ENCODE measurements around the gene IL1RAPL1. TPM values are rescaled to one million over a fixed set of nuclear protein-coding genes. Genes with fewer than 3 reads are reported as not detected.

IL1RAPL1 gene
- total RNA-seq, result under 1 TPM in 2 of 3 donors, not detected in 1; 0.34 to 0.79 TPM
- long read RNA-seq, donor 1, partial matches to known transcripts, result 0 of 1 reads
- long read RNA-seq, donor 1, other reads (novel, unspliced or antisense), result 1 of 1 reads
- long read RNA-seq, donor 2, partial matches to known transcripts, result 0 of 1 reads
- long read RNA-seq, donor 2, other reads (novel, unspliced or antisense), result 1 of 1 reads

GRCh38 chrX:28586981-28587551, at the start of gene IL1RAPL1:
IL1RAPL1 (plus strand) TSS chrX:28587446.
- ATAC-seq (peak; percentile 44), DNase-seq (no peak)
- intact Hi-C loops (cut with DNase I, micrococcal nuclease), result no loop called here
- TF ChIP-seq, protein P1, sequence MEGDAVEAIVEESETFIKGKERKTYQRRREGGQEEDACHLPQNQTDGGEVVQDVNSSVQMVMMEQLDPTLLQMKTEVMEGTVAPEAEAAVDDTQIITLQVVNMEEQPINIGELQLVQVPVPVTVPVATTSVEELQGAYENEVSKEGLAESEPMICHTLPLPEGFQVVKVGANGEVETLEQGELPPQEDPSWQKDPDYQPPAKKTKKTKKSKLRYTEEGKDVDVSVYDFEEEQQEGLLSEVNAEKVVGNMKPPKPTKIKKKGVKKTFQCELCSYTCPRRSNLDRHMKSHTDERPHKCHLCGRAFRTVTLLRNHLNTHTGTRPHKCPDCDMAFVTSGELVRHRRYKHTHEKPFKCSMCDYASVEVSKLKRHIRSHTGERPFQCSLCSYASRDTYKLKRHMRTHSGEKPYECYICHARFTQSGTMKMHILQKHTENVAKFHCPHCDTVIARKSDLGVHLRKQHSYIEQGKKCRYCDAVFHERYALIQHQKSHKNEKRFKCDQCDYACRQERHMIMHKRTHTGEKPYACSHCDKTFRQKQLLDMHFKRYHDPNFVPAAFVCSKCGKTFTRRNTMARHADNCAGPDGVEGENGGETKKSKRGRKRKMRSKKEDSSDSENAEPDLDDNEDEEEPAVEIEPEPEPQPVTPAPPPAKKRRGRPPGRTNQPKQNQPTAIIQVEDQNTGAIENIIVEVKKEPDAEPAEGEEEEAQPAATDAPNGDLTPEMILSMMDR (IDR thresholded peaks at IDR 0.05), result no peak
- no peak within 1 kb of the TSS for H3K4me3 ChIP-seq
- H3K9me3 ChIP-seq, result no peaks in the 10 kb centered on the region
- H3K36me3 ChIP-seq (ENCODE audit: low read depth), result no peaks in the 10 kb centered on the region
- no peaks in the 10 kb centered on the region for H3K4me1 ChIP-seq (ENCODE audit: low read depth)

DNA sequence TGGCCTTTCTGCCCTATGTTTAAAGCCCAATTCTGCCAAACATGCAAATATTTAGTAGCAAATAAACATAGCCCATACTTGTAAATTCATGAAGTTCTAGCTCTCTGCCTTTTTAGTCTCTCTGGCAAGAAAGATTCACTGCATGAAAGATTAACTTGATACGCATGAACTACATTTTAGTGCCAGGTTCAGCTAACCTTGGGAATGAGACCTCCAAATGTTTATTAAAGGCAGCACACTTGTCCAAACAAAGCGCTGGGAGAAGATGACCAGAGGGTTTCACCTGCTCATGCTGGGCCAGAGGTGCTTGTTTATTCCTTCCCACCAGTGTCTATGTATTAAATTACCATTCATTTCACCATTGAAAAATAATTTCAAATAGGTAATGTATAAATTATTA, 44.5 kb upstream of the IL1RAPL1 start:
- ATAC-seq (no peak), DNase-seq (no peak)
- intact Hi-C loops (cut with DNase I, micrococcal nuclease), result no loop called here
- H3K9me3 ChIP-seq, result no peaks in the 10 kb centered on the region
- no peaks in the 10 kb centered on the region for H3K36me3 ChIP-seq (ENCODE audit: low read depth)
- H3K4me3 ChIP-seq, result no peak overlapping the region
- H3K4me1 ChIP-seq (ENCODE audit: low read depth), result no peaks in the 10 kb centered on the region
- TF ChIP-seq, protein P1 (IDR thresholded peaks at IDR 0.05), result no peak

DNA sequence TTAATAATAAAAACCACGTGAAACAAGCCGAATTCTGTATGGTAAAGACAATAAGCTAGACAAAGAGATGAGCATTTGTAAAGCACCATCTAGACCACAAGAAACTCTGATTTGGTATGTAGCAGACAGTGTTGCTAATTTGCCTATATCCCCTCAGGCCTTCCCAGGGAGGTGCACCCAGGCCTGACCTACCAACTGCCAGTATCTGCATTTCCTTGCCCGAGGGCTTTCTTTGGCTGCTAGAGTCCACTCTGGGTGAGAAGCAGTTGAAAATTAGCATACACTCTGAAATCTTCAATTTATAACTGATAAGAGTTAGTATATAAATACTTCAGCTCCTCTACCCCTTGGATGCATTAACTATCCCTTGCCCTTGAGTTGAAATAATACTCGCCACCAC, 37.4 kb upstream of the IL1RAPL1 start:
- ATAC-seq (no peak), DNase-seq (no peak)
- intact Hi-C loops (cut with DNase I, micrococcal nuclease), result no loop called here
- H3K36me3 ChIP-seq (ENCODE audit: low read depth), result no peaks in the 10 kb centered on the region
- H3K9me3 ChIP-seq, result no peaks in the 10 kb centered on the region
- no peak overlapping the region for H3K4me3 ChIP-seq
- no peaks in the 10 kb centered on the region for H3K4me1 ChIP-seq (ENCODE audit: low read depth)
- TF ChIP-seq, protein P1 (IDR thresholded peaks at IDR 0.05), result no peak

DNA sequence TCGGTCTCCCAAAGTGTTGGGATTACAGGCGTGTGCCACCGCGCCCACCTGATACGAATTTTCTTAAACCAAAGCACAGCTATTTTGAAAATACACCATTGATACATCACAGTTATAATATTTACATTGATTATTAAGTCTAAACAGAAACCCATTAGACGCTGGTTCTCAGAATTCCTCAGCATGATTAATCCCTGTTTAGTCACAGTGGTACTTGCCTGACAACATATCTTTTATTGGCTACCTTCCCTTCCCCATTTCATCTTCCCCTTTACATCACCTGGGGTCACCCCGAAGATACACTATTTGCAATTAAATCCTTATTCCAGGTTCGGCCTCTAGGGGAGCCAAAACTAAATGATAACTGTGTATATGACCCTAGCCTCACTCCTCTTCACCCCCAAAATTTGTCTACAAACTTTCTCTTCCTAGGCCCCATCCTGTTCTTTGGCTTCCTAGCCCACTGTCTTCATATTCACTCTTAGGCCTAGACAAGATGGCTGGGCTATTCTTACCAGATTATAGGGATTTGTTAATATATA, 36.8 kb upstream of the IL1RAPL1 start:
- no peaks in the 10 kb centered on the region for H3K4me1 ChIP-seq (ENCODE audit: low read depth)
- H3K36me3 ChIP-seq (ENCODE audit: low read depth), result no peaks in the 10 kb centered on the region
- no peaks in the 10 kb centered on the region for H3K9me3 ChIP-seq
- ATAC-seq (no peak), DNase-seq (no peak)
- no peak overlapping the region for H3K4me3 ChIP-seq
- intact Hi-C loops (cut with DNase I, micrococcal nuclease), result no loop called here
- TF ChIP-seq, protein P1 (IDR thresholded peaks at IDR 0.05), result no peak

DNA sequence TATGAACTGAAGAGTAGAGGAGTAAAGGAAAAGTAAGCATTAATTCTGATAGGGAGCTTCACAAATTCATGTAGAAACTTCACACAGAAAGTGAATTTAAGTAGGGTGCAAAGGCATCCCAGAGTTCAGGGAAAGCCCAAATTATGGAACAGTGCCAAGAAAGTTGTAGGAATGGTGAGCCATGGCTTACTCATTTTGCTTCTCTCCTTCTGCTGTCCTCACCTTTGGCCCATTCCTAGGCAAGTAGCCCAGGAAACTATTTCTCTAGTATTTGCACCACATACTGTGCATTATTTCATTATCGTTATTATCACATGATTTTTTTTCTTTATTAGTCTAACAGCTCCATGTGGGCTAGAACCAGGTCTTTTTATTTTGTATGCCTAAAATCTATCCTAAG, 34.9 kb upstream of the IL1RAPL1 start:
- H3K4me1 ChIP-seq (ENCODE audit: low read depth), result no peaks in the 10 kb centered on the region
- no peaks in the 10 kb centered on the region for H3K9me3 ChIP-seq
- H3K36me3 ChIP-seq (ENCODE audit: low read depth), result no peaks in the 10 kb centered on the region
- intact Hi-C loops (cut with DNase I, micrococcal nuclease), result no loop called here
- H3K4me3 ChIP-seq, result no peak overlapping the region
- TF ChIP-seq, protein P1 (IDR thresholded peaks at IDR 0.05), result no peak
- DNase-seq (no peak), ATAC-seq (no peak)

Measured in mucosa of descending colon (tissue), 3 donors.